Neural cell (in vitro differentiated cells): ENCODE results near the gene HDHD2. TPM values are rescaled to one million over a fixed set of nuclear protein-coding genes. Genes with fewer than 3 reads are reported as not detected.
"Not testable (repeated sequence)": the region's sequence is repeated elsewhere in the genome, so short reads cannot be mapped to it uniquely, and the experiment has no call there.

Experiments used
- H2AFZ ChIP-seq: fragments of 200-600, 300-800 bp; sonication (generic), shearing (Covaris generic); 2 replicates; pipeline ENCODE4 v1.6.0; 2014; ENCODE audit warnings: low read depth, mild to moderate bottlenecking, antibody characterized with exemption, low read length, moderate library complexity
- H3F3A ChIP-seq: fragments of 200-600 bp; shearing (Covaris generic); 2 replicates; pipeline ENCODE4 v1.6.1; 2016; ENCODE audit warnings: mild to moderate bottlenecking, moderate library complexity, mixed read lengths, antibody characterized with exemption, low read length; ENCODE audit not compliant: insufficient read depth, poor library complexity, severe bottlenecking
- H3K27ac ChIP-seq: fragments of 200-600, 300-800 bp; sonication (generic), shearing (Covaris generic); 2 replicates; pipeline ENCODE4 v1.5.1; 2014; ENCODE audit warnings: mild to moderate bottlenecking, low read length, moderate library complexity
- H3K27me3 ChIP-seq: fragments of 300-800, 200-600 bp; sonication (generic), shearing (Covaris generic); 2 replicates; pipeline ENCODE4 v1.6.0; 2014; ENCODE audit warnings: mild to moderate bottlenecking, low read depth, low read length, moderate library complexity; ENCODE audit not compliant: insufficient read depth
- H3K36me3 ChIP-seq: fragments of 300-800, 200-600 bp; sonication (generic), shearing (Covaris generic); 2 replicates; pipeline ENCODE4 v1.5.1; 2014; ENCODE audit warnings: mild to moderate bottlenecking, antibody characterized with exemption, low read length, moderate library complexity; ENCODE audit not compliant: insufficient read depth
- H3K4me2 ChIP-seq: fragments of 300-800, 200-600 bp; sonication (generic), shearing (Covaris generic); 2 replicates; pipeline ENCODE4 v1.6.0; 2014; ENCODE audit warnings: mild to moderate bottlenecking, low read length
- H3K4me3 ChIP-seq: fragments of 300-800, 200-600 bp; sonication (generic), shearing (Covaris generic); 2 replicates; pipeline ENCODE4 v1.5.1; 2014; ENCODE audit warnings: mild to moderate bottlenecking, low read length, moderate library complexity
- H3K79me2 ChIP-seq: fragments of 200-600 bp; shearing (Covaris generic); replicated peaks from 2 replicates; pipeline ENCODE4 v1.6.0; 2014; ENCODE audit warnings: mild to moderate bottlenecking, low read length, moderate library complexity; ENCODE audit not compliant: insufficient read depth
- H3K9ac ChIP-seq: fragments of 300-800, 200-600 bp; sonication (generic), shearing (Covaris generic); 2 replicates; pipeline ENCODE4 v1.6.1; 2016; ENCODE audit warnings: mild to moderate bottlenecking, low read length, mixed read lengths
- H3K9me2 ChIP-seq: fragments of 200-600 bp; shearing (Covaris generic); 2 replicates; pipeline ENCODE4 v1.6.1; 2016; ENCODE audit warnings: mild to moderate bottlenecking, low read length, mixed read lengths; ENCODE audit not compliant: insufficient read depth
- H3K9me3 ChIP-seq: fragments of 200-600, 300-800 bp; sonication (generic), shearing (Covaris generic); 2 replicates; pipeline ENCODE4 v1.6.1; 2016; ENCODE audit warnings: mild to moderate bottlenecking, mixed run types, low read length, moderate library complexity, mixed read lengths
- H4K20me1 ChIP-seq: fragments of 200-600 bp; shearing (Covaris generic); 2 replicates; pipeline ENCODE4 v1.6.1; 2016; ENCODE audit warnings: mild to moderate bottlenecking, mixed run types; ENCODE audit not compliant: insufficient read depth
- CTCF ChIP-seq: fragments of 450-650 bp; IDR thresholded peaks from 2 replicates; pipeline ENCODE4 v1.5.1; 2014; ENCODE audit warnings: antibody characterized with exemption, mild to moderate bottlenecking, moderate library complexity; ENCODE audit not compliant: poor library complexity, severe bottlenecking
- EP300 ChIP-seq: fragments of 450-650 bp; conservative IDR thresholded peaks from 2 replicates; pipeline ENCODE4 v1.6.1; 2014; ENCODE audit warnings: antibody characterized with exemption, mild to moderate bottlenecking, moderate library complexity; ENCODE audit not compliant: poor library complexity, severe bottlenecking
- EZH2 ChIP-seq: fragments of 200-600, 300-800 bp; shearing (Covaris generic), sonication (generic); IDR thresholded peaks from 2 replicates; pipeline ENCODE4 v1.6.1; 2014; ENCODE audit warnings: antibody characterized with exemption, low read length, borderline replicate concordance, mild to moderate bottlenecking; ENCODE audit not compliant: insufficient read depth, poor library complexity, severe bottlenecking
- MXI1 ChIP-seq: fragments of 450-650 bp; conservative IDR thresholded peaks from 2 replicates; pipeline ENCODE4 v1.6.1; 2014; ENCODE audit warnings: antibody characterized with exemption, mild to moderate bottlenecking; ENCODE audit not compliant: poor library complexity, severe bottlenecking
- POLR2AphosphoS5 ChIP-seq: IDR thresholded peaks from 2 replicates; pipeline ENCODE4 v1.6.1; 2012
- RAD21 ChIP-seq: fragments of 450-650 bp; conservative IDR thresholded peaks from 2 replicates; pipeline ENCODE4 v1.6.1; 2014; ENCODE audit warnings: antibody characterized with exemption, mild to moderate bottlenecking, moderate library complexity
- REST ChIP-seq: IDR thresholded peaks from 2 replicates; pipeline ENCODE4 v1.6.1; 2012; ENCODE audit warnings: borderline replicate concordance
- SMC3 ChIP-seq: fragments of 450-650 bp; conservative IDR thresholded peaks from 2 replicates; pipeline ENCODE4 v1.6.1; 2014; ENCODE audit warnings: antibody characterized with exemption, mild to moderate bottlenecking, moderate library complexity; ENCODE audit not compliant: poor library complexity
- TAF1 ChIP-seq: IDR thresholded peaks from 2 replicates; pipeline ENCODE4 v1.6.1; 2012; ENCODE audit warnings: low read depth
- polyA plus RNA-seq: library from polyadenylated mRNA; depleted of rRNA; stranded (reverse); fragments of >200 nt; gene quantifications from 2 replicates; pipeline ENCODE4 v1.2.3, GENCODE V29; 2014

Gene HDHD2
- polyA plus RNA-seq, 1 donor from 2014 or later: 61.3 TPM

GRCh38 chr18:47160256-47160655, 10.0 kb upstream of the HDHD2 start:
- H3K79me2 ChIP-seq: no peaks in the 10 kb centered on the region

GRCh38 chr18:47158404-47158803, 8.1 kb upstream of the HDHD2 start:
- H3K27ac ChIP-seq, H3K4me2 ChIP-seq, H3K9me2 ChIP-seq, H3F3A ChIP-seq, H4K20me1 ChIP-seq, H3K4me3 ChIP-seq, H3K36me3 ChIP-seq, H2AFZ ChIP-seq, H3K27me3 ChIP-seq, H3K79me2 ChIP-seq, H3K9ac ChIP-seq, H3K9me3 ChIP-seq: not testable (repeated sequence)

More at GRCh38 chr18:47160256-47160655, 10.0 kb upstream of the HDHD2 start:
- H3K9me3 ChIP-seq: no peaks in the 10 kb centered on the region
- H3K36me3 ChIP-seq: no peaks in the 10 kb centered on the region
- H4K20me1 ChIP-seq: no peaks in the 10 kb centered on the region
- no peaks in the 10 kb centered on the region for H3K9me2 ChIP-seq
- H3K4me3 ChIP-seq: no peak overlapping the region
- no peak overlapping the region for H3K4me2 ChIP-seq
- no peaks in the 10 kb centered on the region for H3K27me3 ChIP-seq
- no peak overlapping the region for H3K27ac ChIP-seq
- no peaks in the 10 kb centered on the region for H3F3A ChIP-seq
- H2AFZ ChIP-seq: no peak overlapping the region
- TF ChIP-seq REST (no peak), EZH2 (no peak), MXI1 (no peak), EP300 (no peak), POLR2AphosphoS5 (no peak), CTCF (no peak), RAD21 (no peak), TAF1 (no peak), SMC3 (no peak)
- no peak overlapping the region for H3K9ac ChIP-seq

GRCh38 chr18:47151439-47151838, 1.1 kb upstream of the HDHD2 start:
- Histone ChIP-seq H2AFZ (no peak overlapping the region), H3K9me3 (no peaks in the 10 kb centered on the region), H4K20me1 (no peaks in the 10 kb centered on the region), H3F3A (peaks cover 6% of the 10 kb centered on the region), H3K4me3 (peak overlapping the region; percentile 85), H3K4me2 (peak overlapping the region; percentile 83), H3K9me2 (no peaks in the 10 kb centered on the region), H3K27me3 (no peaks in the 10 kb centered on the region), H3K36me3 (no peaks in the 10 kb centered on the region), H3K79me2 (peaks cover 28% of the 10 kb centered on the region), H3K9ac (peak overlapping the region; percentile 86), H3K27ac (no peak overlapping the region)
- no peak for TF ChIP-seq RAD21
- TF ChIP-seq POLR2AphosphoS5: no peak
- TF ChIP-seq EP300: no peak
- TF ChIP-seq CTCF: no peak
- TF ChIP-seq EZH2: no peak
